GM18868 (cell line): Measurements from ENCODE around the gene CST5.
A peak's percentile ranks its signal among the peaks of the same experiment; 100 is the strongest.
"Not testable (repeated sequence)": the region's sequence is repeated elsewhere in the genome, so short reads cannot be mapped to it uniquely, and the experiment has no call there.

Source experiments
- ATAC-seq: cut with Tn5 transposase; IDR thresholded peaks from one replicate; pipeline ENCODE4 v1.9.1; 2021; ENCODE audit warnings: mild to moderate bottlenecking, moderate library complexity; ENCODE audit not compliant: unreplicated experiment

The CST5 gene

DNA sequence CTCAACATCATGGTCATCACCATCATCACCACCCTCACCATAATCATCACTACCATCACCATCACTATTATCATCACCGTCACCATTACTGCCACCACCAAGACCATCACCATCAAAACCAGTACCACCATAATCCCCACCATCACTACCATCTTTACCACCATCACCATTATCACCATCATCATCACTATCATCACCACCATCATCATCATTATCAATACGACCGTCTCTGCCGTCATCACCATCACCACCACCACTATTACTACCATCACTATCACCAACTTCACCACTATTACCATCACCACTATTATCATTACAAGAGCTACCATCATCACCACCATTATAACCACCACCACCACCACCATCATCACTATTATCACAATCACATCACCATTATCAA is 11.3 kb upstream of the CST5 start:
- ATAC-seq, result not testable (repeated sequence)

GRCh38 chr20:23889775-23890187 is 10.2 kb upstream of the CST5 start:
- peak; percentile 95 for ATAC-seq

- ATAC-seq, result no peak
Measured at GRCh38 chr20:23887856-23888255, 8.3 kb upstream of the CST5 start.

- ATAC-seq, result no peak
Measured at GRCh38 chr20:23884771-23885162, 5.2 kb upstream of the CST5 start.

DNA sequence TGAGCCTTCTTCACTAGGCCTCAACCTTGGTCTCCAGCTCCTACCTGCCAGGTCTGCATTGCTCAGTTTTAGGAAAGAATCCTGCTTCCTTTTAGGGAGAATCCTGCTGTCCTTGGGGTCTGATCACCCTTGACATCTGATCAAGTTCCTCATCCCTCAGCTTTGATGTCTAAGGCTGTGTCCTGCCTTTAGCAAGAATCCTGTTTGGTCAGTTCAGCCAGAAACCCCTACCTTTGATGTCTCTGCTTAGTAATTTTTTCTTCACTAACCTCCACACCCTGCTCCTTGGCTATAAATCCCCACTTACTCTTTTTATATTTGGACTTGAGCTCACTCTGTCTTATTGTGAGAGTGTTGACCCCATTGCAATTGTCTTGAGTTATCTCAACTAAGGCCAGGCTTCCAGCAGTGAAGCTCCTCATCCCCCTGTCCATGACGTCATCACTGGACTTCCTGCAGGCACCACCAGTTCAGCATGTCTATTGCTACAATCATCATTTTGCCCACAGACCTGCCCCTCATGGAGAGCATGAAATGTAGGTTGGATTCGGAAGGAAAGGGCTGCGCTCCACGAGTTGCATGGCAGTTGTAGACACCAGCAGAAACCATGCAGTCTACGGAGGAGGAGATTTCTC is 4.7 kb upstream of the CST5 start:
- no peak for ATAC-seq

DNA sequence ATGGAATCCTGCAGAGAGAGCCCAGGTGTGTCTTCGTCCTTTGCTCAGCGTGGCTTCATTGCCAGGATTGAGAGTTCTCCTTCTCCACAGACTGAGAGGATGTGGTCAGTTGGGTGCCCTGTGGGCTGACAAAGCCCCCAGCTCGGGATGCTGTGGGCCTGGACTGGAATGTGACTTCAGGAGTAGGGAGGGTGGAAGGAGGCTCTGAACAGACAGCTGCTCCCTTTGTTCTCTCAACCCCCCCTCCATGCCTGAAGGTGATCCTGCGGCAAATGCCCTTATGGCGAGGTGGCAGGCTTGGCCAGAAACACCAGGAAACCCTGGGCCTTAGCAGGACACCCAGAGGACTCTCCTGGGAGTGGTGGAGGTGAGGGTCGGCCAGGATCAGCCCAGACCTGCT is 1.8 kb upstream of the CST5 start:
- no peak for ATAC-seq

DNA sequence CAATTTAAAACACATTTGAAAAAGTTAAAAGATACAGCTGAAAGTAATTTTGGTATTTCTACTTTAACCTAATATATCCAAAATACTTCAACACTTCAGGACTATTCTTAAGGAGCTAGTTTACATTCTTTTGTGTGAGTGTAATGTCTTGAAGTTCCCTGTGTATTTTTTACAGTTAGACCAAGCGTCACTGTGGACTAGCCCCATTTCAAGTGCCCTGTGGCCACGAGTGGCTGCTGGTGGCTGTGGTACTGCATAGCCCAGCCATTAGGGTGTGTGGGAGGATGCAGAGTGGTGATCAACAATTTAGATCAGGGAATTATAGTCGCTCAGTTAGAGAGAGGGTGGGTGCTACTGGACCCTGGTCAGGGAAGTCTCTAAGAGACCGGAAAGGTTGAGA is 869 bp upstream of the CST5 start:
- ATAC-seq, result no peak

GRCh38 chr20:23879811-23880374 is 345 bp upstream of the CST5 start:
- ATAC-seq, result no peak

DNA sequence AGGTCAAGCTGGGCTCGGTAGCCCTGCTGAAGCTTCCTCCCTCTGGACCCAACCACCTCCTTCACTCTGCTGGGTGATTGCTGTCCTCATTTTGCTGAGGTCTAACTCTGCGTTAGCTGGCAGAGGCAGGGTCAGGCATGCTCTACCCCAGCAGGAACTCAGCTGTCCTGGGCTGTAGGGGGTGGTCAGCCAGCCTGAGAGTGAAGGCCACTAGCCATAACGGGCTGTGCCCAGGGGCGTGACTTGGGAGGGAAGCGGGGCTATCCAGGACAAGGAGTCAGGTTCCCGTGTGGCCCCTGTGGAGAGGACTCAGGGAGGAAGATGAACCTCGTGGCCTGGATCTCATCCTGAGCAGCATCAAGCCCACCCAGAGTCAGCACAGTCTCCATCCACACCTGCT is 761 bp downstream of the CST5 start:
- no peak for ATAC-seq

DNA sequence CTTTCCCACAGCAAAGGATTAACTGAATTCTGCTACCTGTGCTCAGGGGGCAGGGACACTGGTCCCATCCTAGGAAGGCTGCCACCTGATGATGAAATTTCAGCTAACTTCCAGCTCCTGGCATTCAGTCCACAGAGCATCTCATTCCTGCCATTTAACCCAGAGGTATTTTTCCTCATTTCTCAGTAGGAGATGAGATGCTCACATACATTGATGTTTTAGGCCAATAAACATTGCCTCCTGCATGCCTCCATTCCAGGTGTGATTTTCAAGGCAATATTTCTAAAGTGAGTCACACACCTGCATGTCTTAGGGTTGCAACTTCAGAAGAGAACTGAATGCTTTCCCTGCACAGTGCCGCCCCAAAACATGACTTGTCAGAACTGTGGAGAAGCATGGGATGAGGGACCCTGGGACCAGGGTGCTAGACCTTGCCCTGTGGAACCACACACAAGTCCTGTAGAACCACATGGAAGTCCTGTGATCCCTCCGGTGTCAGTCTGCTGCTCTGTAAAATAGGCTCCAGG is 1.5 kb downstream of the CST5 start:
- ATAC-seq, result not testable (repeated sequence)

GRCh38 chr20:23877524-23877923 is 2.0 kb downstream of the CST5 start:
- no peak for ATAC-seq

GRCh38 chr20:23875606-23876237 is 3.8 kb downstream of the CST5 start:
- ATAC-seq, result no peak

DNA sequence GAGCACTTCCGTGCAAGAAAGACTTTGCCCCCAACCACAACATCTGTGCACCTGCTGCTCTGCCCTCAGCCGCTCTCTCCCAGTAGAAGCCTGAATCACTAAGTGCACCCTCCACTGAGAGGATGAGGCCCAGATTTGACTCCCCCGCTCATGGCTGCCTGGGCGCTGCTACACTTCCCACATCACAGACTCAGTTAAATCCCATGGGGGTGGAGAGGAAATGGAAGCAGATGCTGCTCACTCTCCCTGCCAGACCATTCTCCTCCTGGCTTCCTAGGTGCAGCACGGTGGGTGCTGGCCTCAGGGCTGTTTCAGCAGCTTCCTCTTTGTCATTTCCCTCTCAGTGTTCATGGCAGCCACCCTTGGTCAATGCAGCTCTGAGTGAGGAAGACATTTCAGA is 4.8 kb downstream of the CST5 start:
- no peak for ATAC-seq

DNA sequence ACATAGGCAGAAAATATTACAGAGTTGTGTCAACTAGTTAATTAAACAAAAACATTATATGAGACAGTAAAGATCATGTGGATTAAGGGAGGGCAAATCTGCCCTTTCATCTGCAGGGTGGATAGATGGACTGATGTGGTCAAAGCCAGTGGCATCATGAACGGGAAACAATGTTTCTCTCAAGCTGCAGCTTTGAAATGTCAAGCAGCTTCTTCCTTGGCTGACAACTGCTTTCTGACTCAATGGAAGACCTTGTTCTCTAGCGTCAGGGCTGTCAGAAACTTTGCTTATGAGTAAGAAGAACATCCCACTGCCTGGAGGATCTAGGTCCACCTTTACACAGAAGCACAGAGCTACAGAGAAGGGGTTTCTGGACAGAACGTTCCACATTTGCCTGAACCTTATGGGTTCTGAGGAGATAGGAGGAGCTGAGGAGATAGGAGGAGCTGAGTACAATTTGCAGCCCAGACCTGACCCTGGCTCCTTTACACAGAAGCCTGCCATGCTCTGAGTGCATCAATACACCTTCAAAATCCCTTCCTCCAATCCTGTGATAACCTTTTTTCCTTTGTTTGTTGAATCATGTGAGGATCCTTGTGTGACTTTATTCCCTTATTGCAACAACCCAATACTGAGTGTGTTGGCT is 6.1 kb downstream of the CST5 start:
- no peak for ATAC-seq

GRCh38 chr20:23872065-23872464 is 7.5 kb downstream of the CST5 start:
- ATAC-seq, result no peak

- no peak for ATAC-seq
Measured at GRCh38 chr20:23870461-23870860, 9.1 kb downstream of the CST5 start.

- ATAC-seq, result no peak
Measured at GRCh38 chr20:23869520-23869919, 10.0 kb downstream of the CST5 start.

DNA sequence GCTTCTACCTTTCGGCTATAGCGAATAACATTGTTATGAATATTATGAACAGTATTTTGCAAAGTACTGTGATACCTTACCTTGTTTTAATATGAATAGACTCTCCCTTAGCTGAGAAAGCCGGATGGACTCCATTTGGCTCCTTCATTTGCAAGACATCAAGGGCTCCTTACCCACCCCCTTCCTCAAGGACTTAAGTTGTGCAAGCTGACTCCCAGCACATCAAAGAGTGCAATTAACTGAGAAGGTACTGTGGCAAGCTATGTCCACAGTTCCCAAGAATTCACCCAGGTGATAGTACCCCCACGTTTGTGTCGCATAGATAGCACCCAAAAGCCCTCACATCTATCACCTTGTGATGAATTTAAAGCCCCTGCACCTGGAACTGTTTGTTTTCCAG is 11.2 kb downstream of the CST5 start:
- ATAC-seq, result no peak

GRCh38 chr20:23867152-23867776 is 12.3 kb downstream of the CST5 start:
- ATAC-seq, result no peak

- ATAC-seq, result not testable (repeated sequence)
Measured at GRCh38 chr20:23860771-23861170, 18.8 kb downstream of the CST5 start.

- no peak for ATAC-seq
Measured at GRCh38 chr20:23857962-23858595, 21.5 kb downstream of the CST5 start.
